Measurements from ENCODE around the gene MGST3. TPM values are rescaled to one million over a fixed set of nuclear protein-coding genes. Genes with fewer than 3 reads are reported as not detected.

MGST3 gene
- total RNA-seq, 1 donor from 2014 or later = 25.1 TPM

- Mint-ChIP-seq H3K27ac (no peak overlapping the region), H3K4me1 (ENCODE audit: low read depth) (no peaks in the 10 kb centered on the region), H3K9me3 (peaks cover 5% of the 10 kb centered on the region), H3K4me3 (no peak overlapping the region), H3K27me3 (ENCODE audit: insufficient read depth) (peaks cover 22% of the 10 kb centered on the region), H3K36me3 (ENCODE audit: low read depth) (no peaks in the 10 kb centered on the region)
- intact Hi-C loops (cut with micrococcal nuclease) = no loop called here
- DNase-seq (ENCODE audit: low spot score) = no peak
These were observed 20.2 kb upstream of the MGST3 start for GRCh38 chr1:165610866-165611265.

DNA sequence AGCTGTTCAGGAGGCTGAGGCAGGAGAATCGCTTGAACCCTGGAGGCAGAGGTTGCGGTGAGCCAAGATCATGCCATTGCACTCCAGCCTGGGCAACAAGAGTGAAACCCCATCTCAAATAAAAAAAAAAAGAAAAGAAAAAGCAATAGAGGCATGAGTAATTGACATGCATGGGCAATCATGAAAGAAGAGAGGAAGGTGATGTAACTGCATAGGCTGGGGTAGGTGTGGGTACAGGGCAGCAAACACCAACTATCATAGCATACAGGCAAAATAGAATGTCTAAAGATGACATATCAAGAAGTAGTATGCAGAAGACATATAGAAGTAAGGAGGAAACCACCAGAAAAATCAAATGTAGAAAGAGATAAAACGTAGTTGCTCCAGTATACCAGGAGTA is 19.0 kb upstream of the MGST3 start:
- H3K27me3 Mint-ChIP-seq (ENCODE audit: insufficient read depth) = peaks cover 26% of the 10 kb centered on the region
- no peak overlapping the region for H3K27ac Mint-ChIP-seq
- no peak for DNase-seq (ENCODE audit: low spot score)
- intact Hi-C loops (cut with micrococcal nuclease) = no loop called here
- H3K4me3 Mint-ChIP-seq = no peak overlapping the region
- H3K9me3 Mint-ChIP-seq = peaks cover 5% of the 10 kb centered on the region
- H3K36me3 Mint-ChIP-seq (ENCODE audit: low read depth) = no peaks in the 10 kb centered on the region
- H3K4me1 Mint-ChIP-seq (ENCODE audit: low read depth) = no peaks in the 10 kb centered on the region

DNA sequence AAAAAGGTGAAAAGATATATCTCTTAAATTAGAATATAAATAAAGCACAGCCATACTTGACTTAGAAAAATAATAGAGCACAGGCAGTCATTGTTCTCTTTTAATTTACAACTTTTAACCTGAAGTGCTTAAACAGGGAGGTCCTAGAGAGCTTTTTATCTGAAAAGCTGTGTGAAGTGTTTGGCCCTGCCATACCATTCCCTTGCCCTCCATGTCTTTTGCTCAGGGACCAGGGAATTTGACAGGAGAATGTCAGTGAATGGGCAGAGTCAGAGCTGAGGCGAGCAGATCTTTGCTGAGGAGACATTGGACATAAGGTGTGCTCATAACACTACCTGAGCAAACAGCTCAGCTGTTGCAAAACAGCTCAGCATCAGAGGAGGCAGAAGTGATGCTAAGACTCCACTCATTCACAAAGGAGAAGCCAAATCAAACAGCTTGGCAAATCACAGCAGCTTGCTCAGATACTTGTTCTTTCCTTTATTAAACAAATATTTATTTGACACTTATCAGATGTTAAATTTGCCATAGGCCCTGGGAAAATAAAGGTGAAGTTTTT is 14.9 kb upstream of the MGST3 start:
- Mint-ChIP-seq H3K27ac (no peak overlapping the region), H3K4me1 (ENCODE audit: low read depth) (no peaks in the 10 kb centered on the region), H3K36me3 (ENCODE audit: low read depth) (no peaks in the 10 kb centered on the region), H3K4me3 (no peak overlapping the region), H3K9me3 (peaks cover 5% of the 10 kb centered on the region), H3K27me3 (ENCODE audit: insufficient read depth) (peaks cover 40% of the 10 kb centered on the region)
- intact Hi-C loops (cut with micrococcal nuclease) = no loop called here
- DNase-seq (ENCODE audit: low spot score) = no peak

GRCh38 chr1:165616987-165617546 is 14.0 kb upstream of the MGST3 start:
- no peaks in the 10 kb centered on the region for H3K36me3 Mint-ChIP-seq (ENCODE audit: low read depth)
- H3K4me3 Mint-ChIP-seq = no peak overlapping the region
- peaks cover 5% of the 10 kb centered on the region for H3K9me3 Mint-ChIP-seq
- no peak for DNase-seq (ENCODE audit: low spot score)
- peaks cover 40% of the 10 kb centered on the region for H3K27me3 Mint-ChIP-seq (ENCODE audit: insufficient read depth)
- no peak overlapping the region for H3K27ac Mint-ChIP-seq
- H3K4me1 Mint-ChIP-seq (ENCODE audit: low read depth) = no peaks in the 10 kb centered on the region
- intact Hi-C loops (cut with micrococcal nuclease) = no loop called here

DNA sequence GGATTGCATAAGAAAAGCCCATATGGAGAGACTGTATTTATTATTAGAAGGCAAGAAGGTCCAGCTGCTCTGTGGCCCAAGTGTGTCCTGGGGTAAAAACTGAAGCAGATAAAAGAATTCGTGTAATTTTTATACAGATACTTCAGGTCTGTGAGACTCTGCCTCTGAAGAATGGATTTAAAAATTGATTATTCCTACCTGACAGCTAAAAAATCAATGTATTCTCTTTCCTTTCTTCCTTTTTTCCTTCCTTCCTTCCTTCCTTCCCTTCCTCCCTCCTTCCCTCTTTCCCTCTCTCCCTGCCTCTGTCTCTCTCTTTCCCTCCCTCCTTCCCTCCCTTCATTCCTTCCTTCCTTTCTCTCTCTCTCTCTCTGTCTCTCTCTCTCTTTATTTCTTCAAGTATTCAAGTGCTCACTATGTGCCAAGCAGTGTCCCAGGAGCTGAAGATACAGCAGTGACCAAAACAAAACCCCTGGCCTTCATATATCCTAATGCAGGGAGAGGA is 11.3 kb upstream of the MGST3 start:
- Mint-ChIP-seq H3K4me1 (ENCODE audit: low read depth) (no peaks in the 10 kb centered on the region), H3K9me3 (no peaks in the 10 kb centered on the region), H3K36me3 (ENCODE audit: low read depth) (no peaks in the 10 kb centered on the region), H3K27ac (no peak overlapping the region), H3K27me3 (ENCODE audit: insufficient read depth) (peaks cover 44% of the 10 kb centered on the region), H3K4me3 (no peak overlapping the region)
- no peak for DNase-seq (ENCODE audit: low spot score)
- intact Hi-C loops (cut with micrococcal nuclease) = no loop called here

GRCh38 chr1:165623624-165624023 is 7.4 kb upstream of the MGST3 start:
- H3K36me3 Mint-ChIP-seq (ENCODE audit: low read depth) = no peaks in the 10 kb centered on the region
- H3K4me1 Mint-ChIP-seq (ENCODE audit: low read depth) = no peaks in the 10 kb centered on the region
- H3K27me3 Mint-ChIP-seq (ENCODE audit: insufficient read depth) = peaks cover 25% of the 10 kb centered on the region
- H3K4me3 Mint-ChIP-seq = no peak overlapping the region
- intact Hi-C loops (cut with micrococcal nuclease) = no loop called here
- no peaks in the 10 kb centered on the region for H3K9me3 Mint-ChIP-seq
- H3K27ac Mint-ChIP-seq = no peak overlapping the region
- DNase-seq (ENCODE audit: low spot score) = no peak

- no peaks in the 10 kb centered on the region for H3K9me3 Mint-ChIP-seq
- H3K36me3 Mint-ChIP-seq (ENCODE audit: low read depth) = no peaks in the 10 kb centered on the region
- DNase-seq (ENCODE audit: low spot score) = no peak
- no peak overlapping the region for H3K4me3 Mint-ChIP-seq
- intact Hi-C loops (cut with micrococcal nuclease) = no loop called here
- H3K27ac Mint-ChIP-seq = no peak overlapping the region
- no peaks in the 10 kb centered on the region for H3K4me1 Mint-ChIP-seq (ENCODE audit: low read depth)
- H3K27me3 Mint-ChIP-seq (ENCODE audit: insufficient read depth) = peaks cover 28% of the 10 kb centered on the region
These were observed 6.6 kb upstream of the MGST3 start for GRCh38 chr1:165624441-165624840.

GRCh38 chr1:165628147-165628822 is 2.7 kb upstream of the MGST3 start:
- peaks cover 3% of the 10 kb centered on the region for H3K36me3 Mint-ChIP-seq (ENCODE audit: low read depth)
- H3K4me1 Mint-ChIP-seq (ENCODE audit: low read depth) = peaks cover 5% of the 10 kb centered on the region
- H3K27me3 Mint-ChIP-seq (ENCODE audit: insufficient read depth) = peaks cover 8% of the 10 kb centered on the region
- H3K4me3 Mint-ChIP-seq = no peak overlapping the region
- DNase-seq (ENCODE audit: low spot score) = no peak
- no peaks in the 10 kb centered on the region for H3K9me3 Mint-ChIP-seq
- no peak overlapping the region for H3K27ac Mint-ChIP-seq
- intact Hi-C loops (cut with micrococcal nuclease) = no loop called here

DNA sequence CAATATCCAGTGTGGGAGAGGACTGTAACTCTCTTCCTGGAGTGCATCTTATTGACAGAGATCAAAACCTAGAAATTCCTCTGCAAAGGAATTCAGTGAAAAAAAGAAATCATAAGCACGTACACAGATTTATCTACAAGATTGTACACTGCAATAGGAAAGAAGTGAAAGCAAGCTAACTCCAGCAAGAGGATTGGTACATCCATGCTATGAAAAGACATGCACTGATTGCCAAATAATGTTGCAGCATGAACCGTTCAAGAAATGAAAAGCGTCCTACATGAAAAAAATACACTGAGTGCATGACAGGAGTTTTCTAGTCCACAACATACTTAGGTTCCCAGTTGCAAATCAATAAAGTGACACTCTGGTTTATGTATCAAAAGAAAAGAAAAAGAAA is 1.9 kb upstream of the MGST3 start:
- DNase-seq (ENCODE audit: low spot score) = no peak
- Mint-ChIP-seq H3K36me3 (ENCODE audit: low read depth) (peaks cover 3% of the 10 kb centered on the region), H3K4me1 (ENCODE audit: low read depth) (peaks cover 13% of the 10 kb centered on the region), H3K9me3 (no peaks in the 10 kb centered on the region), H3K4me3 (peak overlapping the region; percentile 52), H3K27me3 (ENCODE audit: insufficient read depth) (peaks cover 12% of the 10 kb centered on the region), H3K27ac (peak overlapping the region; percentile 8)
- intact Hi-C loops (cut with micrococcal nuclease) = no loop called here

DNA sequence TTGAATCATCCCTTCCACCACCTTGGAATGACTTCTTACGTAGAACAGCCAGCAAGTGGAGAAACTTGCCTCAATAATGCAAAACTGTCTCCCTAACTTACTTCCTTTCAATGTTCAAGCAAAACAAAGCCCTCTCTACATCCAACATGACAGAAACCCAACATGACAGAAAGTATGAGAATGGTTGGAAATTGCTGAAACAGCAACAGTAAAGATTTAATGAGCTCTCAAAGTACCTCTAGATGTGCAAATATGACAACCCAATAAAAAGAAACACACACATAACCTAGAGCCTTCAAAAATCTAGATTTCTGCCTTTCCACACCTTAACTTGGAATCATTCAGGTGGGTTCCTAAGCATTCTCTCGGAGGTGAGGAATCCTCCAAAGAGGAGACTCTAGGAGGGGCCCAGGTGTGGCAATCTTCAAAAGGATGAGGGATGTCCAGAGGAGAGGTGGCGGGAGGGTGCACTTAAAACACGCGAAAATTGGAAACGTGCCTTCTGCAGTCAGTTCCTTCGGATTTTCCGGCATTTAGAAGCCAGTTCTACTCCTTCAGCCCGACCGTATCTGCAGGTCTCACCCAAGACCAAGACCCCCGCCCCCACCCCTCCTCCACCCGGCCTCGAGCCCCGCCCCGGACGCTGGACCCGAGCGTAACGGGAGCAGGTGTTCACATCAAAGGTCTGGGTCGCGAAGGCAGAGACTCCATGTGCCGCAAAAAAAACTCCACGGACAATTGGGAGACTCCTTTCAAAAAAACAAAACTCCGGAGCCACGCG is 996 bp upstream of the MGST3 start:
- Mint-ChIP-seq H3K27me3 (ENCODE audit: insufficient read depth) (peaks cover 9% of the 10 kb centered on the region), H3K4me3 (no peak overlapping the region), H3K4me1 (ENCODE audit: low read depth) (peaks cover 13% of the 10 kb centered on the region), H3K27ac (no peak overlapping the region), H3K9me3 (no peaks in the 10 kb centered on the region), H3K36me3 (ENCODE audit: low read depth) (peaks cover 3% of the 10 kb centered on the region)
- no peak for DNase-seq (ENCODE audit: low spot score)
- intact Hi-C loops (cut with micrococcal nuclease) = loop anchor here (1.0 to 10.0 kb wide), 6 partner anchors 32 to 1209 kb away; partner anchors contain the start of genes POGK and TMCO1

GRCh38 chr1:165631342-165632151 is 513 bp downstream of the MGST3 start:
- no peak overlapping the region for H3K27ac Mint-ChIP-seq
- H3K27me3 Mint-ChIP-seq (ENCODE audit: insufficient read depth) = peaks cover 9% of the 10 kb centered on the region
- peaks cover 3% of the 10 kb centered on the region for H3K36me3 Mint-ChIP-seq (ENCODE audit: low read depth)
- H3K9me3 Mint-ChIP-seq = no peaks in the 10 kb centered on the region
- no peak overlapping the region for H3K4me3 Mint-ChIP-seq
- DNase-seq (ENCODE audit: low spot score) = peak; percentile 21
- intact Hi-C loops (cut with micrococcal nuclease) = loop anchor here (1.0 to 10.0 kb wide), 6 partner anchors 67 to 1207 kb away; partner anchors contain the start of genes ALDH9A1 and POGK
- peaks cover 13% of the 10 kb centered on the region for H3K4me1 Mint-ChIP-seq (ENCODE audit: low read depth)

- intact Hi-C loops (cut with micrococcal nuclease) = loop anchor here (10.0 kb wide), 1 partner anchor 453 kb away; no protein-coding TSS in a partner anchor
These were observed 1.1 kb downstream of the MGST3 start for GRCh38 chr1:165632152-165632469.

More at GRCh38 chr1:165632152-165632469, 1.1 kb downstream of the MGST3 start:
- Mint-ChIP-seq H3K36me3 (ENCODE audit: low read depth) (peaks cover 4% of the 10 kb centered on the region), H3K9me3 (no peaks in the 10 kb centered on the region), H3K4me3 (no peak overlapping the region), H3K27me3 (ENCODE audit: insufficient read depth) (peaks cover 9% of the 10 kb centered on the region), H3K4me1 (ENCODE audit: low read depth) (peaks cover 13% of the 10 kb centered on the region), H3K27ac (no peak overlapping the region)
- no peak for DNase-seq (ENCODE audit: low spot score)

Measured in activated T-helper 1 cell treated with anti-CD3 and anti-CD28 coated beads, Interleukin-12 subunit alpha, Interleukin-12 subunit beta, Interleukin-2, Interleukin-4 antibody, amounts not matched to agents 30 ng/mL and 10 ng/mL and 1 ng/mL, durations not matched to agents 14 hours and 24 hours and 36 hours (primary cell).